ENCODE measurements around the gene MATK.

DNA sequence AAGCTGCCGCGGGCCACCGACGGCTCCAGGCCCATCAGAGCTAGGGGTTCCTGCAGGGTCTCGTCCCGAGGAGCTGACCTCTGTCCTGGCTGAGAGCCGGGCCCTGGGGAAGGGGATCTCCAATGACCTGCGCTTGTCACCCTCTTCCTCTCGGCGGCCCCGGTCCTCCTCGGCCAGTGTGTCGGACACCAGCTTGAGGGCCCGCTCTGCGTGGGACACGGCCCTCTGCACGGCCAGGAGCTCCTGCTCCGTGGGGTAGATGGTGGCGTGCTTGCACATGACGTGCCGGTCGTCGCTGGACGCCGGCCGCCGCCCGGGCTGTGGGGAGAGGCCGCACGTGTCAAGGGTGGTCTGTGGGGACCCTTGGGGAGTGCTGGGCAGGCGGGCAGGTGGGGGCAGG, 32.7 kb upstream of the MATK start:
- TF ChIP-seq, protein P1, sequence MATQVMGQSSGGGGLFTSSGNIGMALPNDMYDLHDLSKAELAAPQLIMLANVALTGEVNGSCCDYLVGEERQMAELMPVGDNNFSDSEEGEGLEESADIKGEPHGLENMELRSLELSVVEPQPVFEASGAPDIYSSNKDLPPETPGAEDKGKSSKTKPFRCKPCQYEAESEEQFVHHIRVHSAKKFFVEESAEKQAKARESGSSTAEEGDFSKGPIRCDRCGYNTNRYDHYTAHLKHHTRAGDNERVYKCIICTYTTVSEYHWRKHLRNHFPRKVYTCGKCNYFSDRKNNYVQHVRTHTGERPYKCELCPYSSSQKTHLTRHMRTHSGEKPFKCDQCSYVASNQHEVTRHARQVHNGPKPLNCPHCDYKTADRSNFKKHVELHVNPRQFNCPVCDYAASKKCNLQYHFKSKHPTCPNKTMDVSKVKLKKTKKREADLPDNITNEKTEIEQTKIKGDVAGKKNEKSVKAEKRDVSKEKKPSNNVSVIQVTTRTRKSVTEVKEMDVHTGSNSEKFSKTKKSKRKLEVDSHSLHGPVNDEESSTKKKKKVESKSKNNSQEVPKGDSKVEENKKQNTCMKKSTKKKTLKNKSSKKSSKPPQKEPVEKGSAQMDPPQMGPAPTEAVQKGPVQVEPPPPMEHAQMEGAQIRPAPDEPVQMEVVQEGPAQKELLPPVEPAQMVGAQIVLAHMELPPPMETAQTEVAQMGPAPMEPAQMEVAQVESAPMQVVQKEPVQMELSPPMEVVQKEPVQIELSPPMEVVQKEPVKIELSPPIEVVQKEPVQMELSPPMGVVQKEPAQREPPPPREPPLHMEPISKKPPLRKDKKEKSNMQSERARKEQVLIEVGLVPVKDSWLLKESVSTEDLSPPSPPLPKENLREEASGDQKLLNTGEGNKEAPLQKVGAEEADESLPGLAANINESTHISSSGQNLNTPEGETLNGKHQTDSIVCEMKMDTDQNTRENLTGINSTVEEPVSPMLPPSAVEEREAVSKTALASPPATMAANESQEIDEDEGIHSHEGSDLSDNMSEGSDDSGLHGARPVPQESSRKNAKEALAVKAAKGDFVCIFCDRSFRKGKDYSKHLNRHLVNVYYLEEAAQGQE (IDR thresholded peaks at IDR 0.05; ENCODE audit: low read depth, low read length): no peak
- TF ChIP-seq, protein P2, sequence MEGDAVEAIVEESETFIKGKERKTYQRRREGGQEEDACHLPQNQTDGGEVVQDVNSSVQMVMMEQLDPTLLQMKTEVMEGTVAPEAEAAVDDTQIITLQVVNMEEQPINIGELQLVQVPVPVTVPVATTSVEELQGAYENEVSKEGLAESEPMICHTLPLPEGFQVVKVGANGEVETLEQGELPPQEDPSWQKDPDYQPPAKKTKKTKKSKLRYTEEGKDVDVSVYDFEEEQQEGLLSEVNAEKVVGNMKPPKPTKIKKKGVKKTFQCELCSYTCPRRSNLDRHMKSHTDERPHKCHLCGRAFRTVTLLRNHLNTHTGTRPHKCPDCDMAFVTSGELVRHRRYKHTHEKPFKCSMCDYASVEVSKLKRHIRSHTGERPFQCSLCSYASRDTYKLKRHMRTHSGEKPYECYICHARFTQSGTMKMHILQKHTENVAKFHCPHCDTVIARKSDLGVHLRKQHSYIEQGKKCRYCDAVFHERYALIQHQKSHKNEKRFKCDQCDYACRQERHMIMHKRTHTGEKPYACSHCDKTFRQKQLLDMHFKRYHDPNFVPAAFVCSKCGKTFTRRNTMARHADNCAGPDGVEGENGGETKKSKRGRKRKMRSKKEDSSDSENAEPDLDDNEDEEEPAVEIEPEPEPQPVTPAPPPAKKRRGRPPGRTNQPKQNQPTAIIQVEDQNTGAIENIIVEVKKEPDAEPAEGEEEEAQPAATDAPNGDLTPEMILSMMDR (IDR thresholded peaks at IDR 0.05 in 2 of 3, conservative IDR thresholded peaks at IDR 0.05 in 1 of 3; ENCODE audit: control insufficient read depth in 2 of 3, extremely low read depth in 1 of 3, insufficient read depth in 1 of 3, low read depth in 3 of 3, low read length in 3 of 3): no peak

Data from GM12878 (cell line).